NCI-H2029 (cell line): ENCODE data around the gene NEDD4.
"Not testable (repeated sequence)": the region's sequence is repeated elsewhere in the genome, so short reads cannot be mapped to it uniquely, and the experiment has no call there.

Experiments
- DNase-seq: peaks from one replicate; lab custom pipeline; 2025; lab: John Stamatoyannopoulos, UW

The NEDD4 gene

DNA sequence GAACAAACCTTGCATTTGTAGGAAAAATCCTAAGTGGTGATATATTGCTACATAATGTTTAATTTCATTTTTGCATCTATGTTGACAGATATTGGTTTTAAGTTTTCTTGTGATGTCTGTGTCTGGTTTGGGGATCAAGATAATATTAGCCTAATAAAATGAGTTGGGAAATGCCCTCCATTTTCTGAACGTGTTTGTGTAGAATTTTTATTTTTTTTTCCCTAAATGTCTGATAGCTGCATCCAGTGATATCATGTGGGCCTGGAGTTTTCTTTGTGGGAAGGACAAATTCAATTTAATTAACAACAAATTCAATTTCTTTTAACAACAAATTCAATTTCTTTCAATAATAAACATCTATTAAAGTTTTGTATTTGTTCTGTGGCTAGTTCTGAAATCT lies 35.1 kb downstream of the NEDD4 start:
- DNase-seq = no peak

- DNase-seq = no peak
These were observed 38.4 kb downstream of the NEDD4 start for GRCh38 chr15:55954862-55955605.

- not testable (repeated sequence) for DNase-seq
These were observed 40.7 kb downstream of the NEDD4 start for GRCh38 chr15:55952501-55953274.

GRCh38 chr15:55944606-55945005 lies 48.8 kb downstream of the NEDD4 start:
- DNase-seq = not testable (repeated sequence)

DNA sequence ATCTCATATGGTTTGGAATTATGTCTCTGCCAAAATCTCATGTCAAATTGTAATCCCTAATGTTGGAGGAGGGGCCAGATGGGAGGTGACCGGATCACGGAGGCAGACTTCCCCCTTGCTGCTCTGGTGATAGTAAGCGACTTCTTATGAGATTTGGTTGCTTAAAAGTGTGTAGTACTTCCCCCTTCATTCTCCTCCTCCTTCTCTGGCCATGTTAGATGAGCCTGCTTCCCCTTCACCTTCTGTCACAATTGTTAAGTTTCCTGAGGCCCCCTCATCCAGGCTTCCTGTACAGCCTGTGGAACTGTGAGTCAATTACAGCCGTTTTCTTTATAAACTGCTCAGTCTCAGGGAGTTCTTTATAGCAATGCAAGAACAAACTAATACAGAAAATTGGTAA lies 51.1 kb downstream of the NEDD4 start:
- no peak for DNase-seq

DNA sequence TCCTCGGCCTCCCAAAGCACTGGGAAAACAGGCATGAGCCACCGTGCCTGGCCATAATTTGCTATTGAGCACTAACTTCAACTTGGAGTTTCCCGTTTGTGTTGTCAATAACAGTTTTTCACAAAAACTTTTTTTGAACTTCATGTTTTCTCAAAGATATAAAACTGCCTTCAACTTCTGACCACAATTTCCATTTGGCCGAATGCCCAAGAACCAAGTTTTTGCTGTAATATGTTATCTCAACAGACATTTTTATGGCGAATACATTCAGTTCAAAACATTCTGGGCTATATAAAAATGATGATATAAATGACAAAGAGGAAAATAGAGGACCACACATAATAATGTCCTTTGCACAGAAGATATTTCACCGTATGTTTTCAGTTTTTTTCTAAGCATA lies 56.4 kb downstream of the NEDD4 start:
- DNase-seq = no peak

- DNase-seq = no peak
These were observed 64.5 kb downstream of the NEDD4 start for GRCh38 chr15:55928955-55929354.

DNA sequence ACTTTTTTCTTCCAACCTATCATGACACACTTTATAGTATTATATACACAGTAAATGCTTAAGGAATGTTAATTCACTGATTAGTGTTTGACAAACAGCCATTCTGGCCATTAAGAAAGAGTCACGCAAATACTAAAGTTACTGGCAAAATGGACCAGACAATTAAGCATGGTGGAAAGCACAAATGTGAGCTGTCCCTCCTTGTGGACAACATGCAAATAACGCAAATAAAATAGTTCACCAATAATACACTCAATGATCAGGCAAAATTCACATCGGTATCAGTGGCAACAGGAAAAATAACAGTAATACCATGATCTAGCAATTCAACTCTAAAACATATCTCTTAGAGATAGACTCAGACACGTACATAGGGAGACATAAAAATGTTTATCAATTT lies 71.7 kb downstream of the NEDD4 start:
- DNase-seq = no peak

- no peak for DNase-seq
These were observed 75.5 kb downstream of the NEDD4 start for GRCh38 chr15:55917881-55918296.

- no peak for DNase-seq
These were observed 76.6 kb downstream of the NEDD4 start for GRCh38 chr15:55916666-55917409.

DNA sequence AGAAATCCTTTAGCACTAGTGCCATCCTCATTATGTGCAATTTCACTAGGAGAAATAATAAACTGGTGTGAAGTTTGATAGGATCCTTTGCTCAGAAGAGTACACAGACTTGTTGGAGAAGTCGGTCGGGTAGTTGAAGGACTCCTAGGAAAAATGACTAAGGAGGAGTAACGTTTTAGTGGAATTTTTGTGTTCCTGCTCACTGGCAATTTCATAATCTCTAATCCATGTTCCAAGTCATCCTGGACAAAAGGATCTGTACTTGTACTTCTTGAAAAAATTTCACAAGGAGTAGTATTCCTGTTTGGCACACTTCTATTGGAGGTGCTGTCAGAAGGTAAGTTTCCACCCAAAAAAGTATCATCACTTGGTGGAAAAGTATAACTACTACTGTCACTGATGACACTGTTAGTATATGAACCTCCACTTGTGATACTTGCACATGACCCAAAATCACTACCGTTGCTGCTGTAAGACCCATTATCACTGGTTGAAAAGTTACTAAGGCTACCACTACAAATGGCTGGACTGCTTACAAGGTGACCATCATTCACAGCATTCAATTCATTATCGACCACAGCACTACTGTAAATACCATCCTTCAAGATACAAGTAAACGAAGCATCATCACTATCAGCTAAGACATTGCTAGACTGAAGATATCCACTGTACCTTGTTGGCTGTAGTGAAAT lies 77.4 kb downstream of the NEDD4 start:
- DNase-seq = no peak

DNA sequence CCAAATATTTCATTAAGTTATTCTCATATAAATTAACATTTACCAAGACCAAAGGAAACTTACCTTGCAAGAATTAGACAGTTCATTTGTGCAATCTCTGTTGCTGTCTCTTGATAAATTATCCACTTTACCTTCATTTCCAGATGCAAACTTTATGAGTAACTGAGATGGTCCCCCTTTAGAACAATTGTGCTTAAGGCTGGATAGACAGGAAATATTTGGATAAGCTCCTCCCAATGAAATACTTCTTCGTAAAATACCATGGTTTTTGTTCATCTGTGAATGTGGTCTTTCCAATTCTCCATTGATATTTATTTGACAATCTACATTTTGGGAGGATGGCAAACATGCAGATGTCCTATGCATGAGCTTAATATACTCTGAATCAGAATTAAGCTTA lies 78.2 kb downstream of the NEDD4 start:
- DNase-seq = no peak

- no peak for DNase-seq
These were observed 79.0 kb downstream of the NEDD4 start for GRCh38 chr15:55914446-55914845.

- no peak for DNase-seq
These were observed 80.4 kb downstream of the NEDD4 start for GRCh38 chr15:55912982-55913381.

- DNase-seq = no peak
These were observed 84.2 kb downstream of the NEDD4 start for GRCh38 chr15:55909036-55909811.

DNA sequence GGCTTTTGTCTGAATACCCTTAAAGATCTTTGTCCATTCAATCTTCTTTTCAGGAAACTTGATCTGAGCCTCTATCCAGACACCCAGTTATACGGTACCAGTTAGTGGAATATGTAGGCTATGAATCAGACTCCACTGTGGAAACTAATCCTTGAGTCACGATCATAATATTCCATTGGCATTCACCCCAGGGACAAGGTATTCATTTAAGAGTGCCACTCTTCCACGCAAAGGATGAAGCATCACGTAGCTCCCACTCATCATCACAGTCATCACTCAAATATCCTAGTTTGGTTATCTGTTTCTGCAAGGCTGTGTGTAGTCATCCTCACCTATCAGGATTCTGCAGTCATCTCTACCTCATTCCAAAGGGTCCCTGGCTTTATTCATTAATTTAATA lies 85.6 kb downstream of the NEDD4 start:
- DNase-seq = no peak

DNA sequence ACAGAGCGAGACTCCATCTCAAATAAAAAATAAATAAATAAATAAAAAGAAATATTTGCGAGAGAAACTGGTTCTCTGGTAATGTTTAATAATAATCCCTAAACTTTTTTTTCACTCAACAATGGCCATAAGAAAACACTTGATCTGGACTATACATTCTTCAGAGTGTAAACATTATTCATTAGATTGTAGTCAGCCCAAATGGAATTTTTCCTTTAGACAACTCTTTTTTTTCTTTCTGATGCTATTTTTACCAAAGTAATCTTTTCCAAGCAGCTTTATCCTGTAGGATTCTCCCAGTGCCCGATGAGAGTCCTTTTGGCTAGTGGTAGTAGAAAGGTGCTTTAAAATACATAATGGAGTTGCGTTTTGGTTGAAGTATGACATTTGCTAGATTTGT lies 90.4 kb downstream of the NEDD4 start:
- DNase-seq = no peak

GRCh38 chr15:55900019-55900418 lies 93.4 kb downstream of the NEDD4 start:
- DNase-seq = no peak

GRCh38 chr15:55899537-55899936 lies 93.9 kb downstream of the NEDD4 start:
- DNase-seq = no peak

- no peak for DNase-seq
These were observed 95.7 kb downstream of the NEDD4 start for GRCh38 chr15:55897560-55898336.
